ENCODE measurements around the gene TIPIN.
A peak's percentile ranks its signal among the peaks of the same experiment; 100 is the strongest.

- TF ChIP-seq CTCF (IDR thresholded peaks at IDR 0.05) (no peak), POLR2A (IDR thresholded peaks at IDR 0.05) (peak in 1 of 4 donors; percentile 12), POLR2AphosphoS5 (IDR thresholded peaks at IDR 0.05) (peak; percentile 16 to 36)
Measured at GRCh38 chr15:66369773-66370651, 13.5 kb upstream of the TIPIN start.

Data from upper lobe of left lung (tissue), 4 donors.